Stimulated activated CD8-positive, alpha-beta memory T cell treated with anti-CD3 and anti-CD28 coated beads, Interleukin-7, amount 100 ng/mL, for 4 hours (primary cell): Measurements from ENCODE around the gene KIRREL3.

ENCODE experiments used
- DNase-seq, 2 donors: peaks; one replicate each; pipeline ENCODE4 v3.0.0-alpha.2; 2020; ENCODE audit warnings: low read depth in 2 of 2

KIRREL3 gene

GRCh38 chr11:126634963-126635362 is 365.6 kb downstream of the KIRREL3 start:
- DNase-seq, result no peak

- no peak for DNase-seq
Measured at GRCh38 chr11:126633330-126633729, 367.2 kb downstream of the KIRREL3 start.

- no peak for DNase-seq
Measured at GRCh38 chr11:126630893-126631798, 369.4 kb downstream of the KIRREL3 start.

- DNase-seq, result no peak
Measured at GRCh38 chr11:126630488-126630887, 370.1 kb downstream of the KIRREL3 start.

GRCh38 chr11:126628790-126629621 is 371.6 kb downstream of the KIRREL3 start:
- no peak for DNase-seq

GRCh38 chr11:126628450-126628789 is 372.1 kb downstream of the KIRREL3 start:
- no peak for DNase-seq

- DNase-seq, result no peak
Measured at GRCh38 chr11:126627421-126627820, 373.1 kb downstream of the KIRREL3 start.

GRCh38 chr11:126624506-126624905 is 376.1 kb downstream of the KIRREL3 start:
- no peak for DNase-seq

GRCh38 chr11:126619516-126619915 is 381.1 kb downstream of the KIRREL3 start:
- DNase-seq, result no peak

- DNase-seq, result no peak
Measured at GRCh38 chr11:126615845-126616244, 384.7 kb downstream of the KIRREL3 start.

- DNase-seq, result no peak
Measured at GRCh38 chr11:126613272-126613671, 387.3 kb downstream of the KIRREL3 start.

GRCh38 chr11:126612671-126613070 is 387.9 kb downstream of the KIRREL3 start:
- no peak for DNase-seq

- DNase-seq, result no peak
Measured at GRCh38 chr11:126611438-126611837, 389.1 kb downstream of the KIRREL3 start.

GRCh38 chr11:126608658-126609057 is 391.9 kb downstream of the KIRREL3 start:
- DNase-seq, result no peak

GRCh38 chr11:126607776-126608541 is 392.6 kb downstream of the KIRREL3 start:
- no peak for DNase-seq

GRCh38 chr11:126607374-126607773 is 393.2 kb downstream of the KIRREL3 start:
- no peak for DNase-seq

- no peak for DNase-seq
Measured at GRCh38 chr11:126606484-126606883, 394.1 kb downstream of the KIRREL3 start.

- DNase-seq, result no peak
Measured at GRCh38 chr11:126604461-126604860, 396.1 kb downstream of the KIRREL3 start.

- no peak for DNase-seq
Measured at GRCh38 chr11:126603486-126603885, 397.1 kb downstream of the KIRREL3 start.

- no peak for DNase-seq
Measured at GRCh38 chr11:126602993-126603392, 397.6 kb downstream of the KIRREL3 start.

GRCh38 chr11:126602349-126602940 is 398.1 kb downstream of the KIRREL3 start:
- no peak for DNase-seq
